HCT116 (cell line): ENCODE measurements around the gene ADGRF5.
"Not testable (repeated sequence)": the region's sequence is repeated elsewhere in the genome, so short reads cannot be mapped to it uniquely, and the experiment has no call there.

ENCODE experiments used
- EZH2phosphoT487 ChIP-seq: fragments of 200-600 bp; IDR thresholded peaks from 2 replicates; pipeline ENCODE4 v1.6.1; 2018; ENCODE audit warnings: antibody characterized with exemption, borderline replicate concordance
- POLR2A ChIP-seq: IDR thresholded peaks from 2 replicates; pipeline ENCODE4 v1.7.0; 2011; ENCODE audit warnings: borderline replicate concordance; ENCODE audit not compliant: insufficient read depth, insufficient read length; ENCODE audit errors: extremely low read depth
- TF ChIP-seq, protein P1 (sequence below), 3 experiments: fragments of 200-600 bp in 1 of 3; sonication (generic) in 1 of 3; IDR thresholded peaks in 2 of 3; conservative IDR thresholded peaks in 1 of 3; 2 replicates each; pipeline ENCODE4 v1.5.1; 2012 to 2017; ENCODE audit warnings: low read depth in 2 of 3, low read length in 2 of 3, antibody characterized with exemption in 1 of 3, borderline replicate concordance in 1 of 3, control low read depth in 1 of 3, mild to moderate bottlenecking in 1 of 3, mixed read lengths in 1 of 3, mixed run types in 1 of 3, moderate library complexity in 1 of 3; ENCODE audit not compliant: insufficient read depth in 1 of 3
- TF ChIP-seq, protein P2 (sequence below): IDR thresholded peaks from 2 replicates; pipeline ENCODE4 v1.6.1; 2012

DNA sequence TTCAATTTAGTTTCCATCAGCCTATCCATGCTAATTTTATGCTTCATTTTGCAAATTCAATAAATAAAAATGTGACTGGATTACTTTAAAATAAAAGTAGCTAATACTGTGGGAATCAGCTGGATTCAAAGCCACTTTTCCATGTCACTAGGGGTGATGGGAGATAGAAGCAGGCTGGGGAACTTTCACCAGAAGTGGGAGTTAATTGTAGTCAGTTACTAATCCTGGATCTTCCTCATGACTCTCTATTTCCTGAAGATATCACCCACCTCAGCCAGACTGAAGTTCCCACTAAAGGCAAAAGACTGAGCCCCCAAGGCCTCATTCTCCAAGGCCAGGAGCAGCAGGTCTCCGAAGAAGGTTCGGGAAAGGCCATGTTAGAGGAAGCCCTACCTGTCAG lies 86.7 kb downstream of the ADGRF5 start:
- TF ChIP-seq POLR2A, EZH2phosphoT487: not testable (repeated sequence)
- TF ChIP-seq, protein P1, sequence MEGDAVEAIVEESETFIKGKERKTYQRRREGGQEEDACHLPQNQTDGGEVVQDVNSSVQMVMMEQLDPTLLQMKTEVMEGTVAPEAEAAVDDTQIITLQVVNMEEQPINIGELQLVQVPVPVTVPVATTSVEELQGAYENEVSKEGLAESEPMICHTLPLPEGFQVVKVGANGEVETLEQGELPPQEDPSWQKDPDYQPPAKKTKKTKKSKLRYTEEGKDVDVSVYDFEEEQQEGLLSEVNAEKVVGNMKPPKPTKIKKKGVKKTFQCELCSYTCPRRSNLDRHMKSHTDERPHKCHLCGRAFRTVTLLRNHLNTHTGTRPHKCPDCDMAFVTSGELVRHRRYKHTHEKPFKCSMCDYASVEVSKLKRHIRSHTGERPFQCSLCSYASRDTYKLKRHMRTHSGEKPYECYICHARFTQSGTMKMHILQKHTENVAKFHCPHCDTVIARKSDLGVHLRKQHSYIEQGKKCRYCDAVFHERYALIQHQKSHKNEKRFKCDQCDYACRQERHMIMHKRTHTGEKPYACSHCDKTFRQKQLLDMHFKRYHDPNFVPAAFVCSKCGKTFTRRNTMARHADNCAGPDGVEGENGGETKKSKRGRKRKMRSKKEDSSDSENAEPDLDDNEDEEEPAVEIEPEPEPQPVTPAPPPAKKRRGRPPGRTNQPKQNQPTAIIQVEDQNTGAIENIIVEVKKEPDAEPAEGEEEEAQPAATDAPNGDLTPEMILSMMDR (IDR thresholded peaks at IDR 0.05 in 2 of 3, conservative IDR thresholded peaks at IDR 0.05 in 1 of 3; ENCODE audit: borderline replicate concordance in 1 of 3, insufficient read depth in 1 of 3, low read depth in 2 of 3, low read length in 2 of 3) = not testable (repeated sequence)
- TF ChIP-seq, protein P2, sequence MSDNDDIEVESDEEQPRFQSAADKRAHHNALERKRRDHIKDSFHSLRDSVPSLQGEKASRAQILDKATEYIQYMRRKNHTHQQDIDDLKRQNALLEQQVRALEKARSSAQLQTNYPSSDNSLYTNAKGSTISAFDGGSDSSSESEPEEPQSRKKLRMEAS = not testable (repeated sequence)
